ENCODE results near the gene CABP1. TPM values are rescaled to one million over a fixed set of nuclear protein-coding genes. Genes with fewer than 3 reads are reported as not detected.
A peak's percentile ranks its signal among the peaks of the same experiment; 100 is the strongest.

Gene CABP1
- total and polyA plus RNA-seq, 2 experiments from 2014 or later: not detected

- no peak overlapping the region for H3K4me3 ChIP-seq
- no peak for DNase-seq (ENCODE audit: low read depth in 1 of 2, low spot score in 1 of 2)
- peaks cover 6% of the 10 kb centered on the region for H3K4me1 ChIP-seq (ENCODE audit: low read depth)
- H3K27ac ChIP-seq: no peak overlapping the region
- no peaks in the 10 kb centered on the region for H3K9me3 ChIP-seq (ENCODE audit: low read depth)
- no peaks in the 10 kb centered on the region for H3K36me3 ChIP-seq
- no peak for TF ChIP-seq CTCF (IDR thresholded peaks at IDR 0.05; ENCODE audit: low read depth, low read length)
- H3K27me3 ChIP-seq: peaks cover 54% of the 10 kb centered on the region
Measured at GRCh38 chr12:120646044-120646443, 5.6 kb downstream of the CABP1 start.

- DNase-seq (ENCODE audit: low read depth in 1 of 2, low spot score in 1 of 2): no peak
- Histone ChIP-seq H3K27me3 (peaks cover 41% of the 10 kb centered on the region), H3K36me3 (no peaks in the 10 kb centered on the region), H3K4me1 (ENCODE audit: low read depth) (no peaks in the 10 kb centered on the region), H3K4me3 (no peak overlapping the region), H3K27ac (no peak overlapping the region), H3K9me3 (ENCODE audit: low read depth) (no peaks in the 10 kb centered on the region)
- TF ChIP-seq CTCF (IDR thresholded peaks at IDR 0.05; ENCODE audit: low read depth, low read length): no peak
Measured at GRCh38 chr12:120647375-120647755, 6.9 kb downstream of the CABP1 start.

GRCh38 chr12:120649442-120650232, 9.2 kb downstream of the CABP1 start:
- Histone ChIP-seq H3K9me3 (ENCODE audit: low read depth) (no peaks in the 10 kb centered on the region), H3K27ac (no peak overlapping the region), H3K4me1 (ENCODE audit: low read depth) (peaks cover 5% of the 10 kb centered on the region), H3K36me3 (no peaks in the 10 kb centered on the region), H3K27me3 (peaks cover 19% of the 10 kb centered on the region), H3K4me3 (no peak overlapping the region)
- no peak for DNase-seq (ENCODE audit: low read depth in 1 of 2, low spot score in 1 of 2)
- no peak for TF ChIP-seq CTCF (IDR thresholded peaks at IDR 0.05; ENCODE audit: low read depth, low read length)

- no peaks in the 10 kb centered on the region for H3K9me3 ChIP-seq (ENCODE audit: low read depth)
- no peak for TF ChIP-seq CTCF (IDR thresholded peaks at IDR 0.05; ENCODE audit: low read depth, low read length)
- DNase-seq (ENCODE audit: low read depth in 1 of 2, low spot score in 1 of 2): no peak
- no peak overlapping the region for H3K27ac ChIP-seq
- peaks cover 7% of the 10 kb centered on the region for H3K4me1 ChIP-seq (ENCODE audit: low read depth)
- H3K36me3 ChIP-seq: no peaks in the 10 kb centered on the region
- H3K27me3 ChIP-seq: peaks cover 13% of the 10 kb centered on the region
- no peak overlapping the region for H3K4me3 ChIP-seq
Measured at GRCh38 chr12:120650233-120650690, 9.8 kb downstream of the CABP1 start.

GRCh38 chr12:120651821-120652220, 11.4 kb downstream of the CABP1 start:
- Histone ChIP-seq H3K9me3 (ENCODE audit: low read depth) (no peaks in the 10 kb centered on the region), H3K36me3 (no peaks in the 10 kb centered on the region), H3K27me3 (peaks cover under 1% of the 10 kb centered on the region), H3K4me3 (no peak overlapping the region), H3K27ac (no peak overlapping the region), H3K4me1 (ENCODE audit: low read depth) (peaks cover 7% of the 10 kb centered on the region)
- no peak for TF ChIP-seq CTCF (IDR thresholded peaks at IDR 0.05; ENCODE audit: low read depth, low read length)
- peak in 1 of 2 donors; percentile 55 for DNase-seq (ENCODE audit: low read depth in 1 of 2, low spot score in 1 of 2)
